SK-N-SH treated with all-trans-retinoic acid at 6 μM for 48 hours (cell line): ENCODE results near the gene SMAP1.

Source experiments
- CREB5 ChIP-seq: fragments of 250-450 bp; sonication (Bioruptor Pico); IDR thresholded peaks from 2 replicates; pipeline ENCODE4 v1.5.1; 2020; ENCODE audit warnings: low read depth, mild to moderate bottlenecking, moderate library complexity
- GLIS3 ChIP-seq: fragments of 250-450 bp; sonication (Bioruptor Pico); IDR thresholded peaks from 2 replicates; pipeline ENCODE4 v1.5.0; 2020; ENCODE audit warnings: mild to moderate bottlenecking, moderate library complexity
- PPARA ChIP-seq: fragments of 250-450 bp; sonication (Bioruptor Pico); IDR thresholded peaks from 2 replicates; pipeline ENCODE4 v1.5.0; 2020; ENCODE audit warnings: mild to moderate bottlenecking, borderline replicate concordance
- RARB ChIP-seq: fragments of 250-450 bp; sonication (Bioruptor Pico); IDR thresholded peaks from 2 replicates; pipeline ENCODE4 v1.8.0; 2021; ENCODE audit warnings: mild to moderate bottlenecking, moderate library complexity
- SNAI2 ChIP-seq: fragments of 250-450 bp; sonication (Bioruptor Pico); IDR thresholded peaks from 2 replicates; pipeline ENCODE4 v1.5.0; 2020; ENCODE audit warnings: mild to moderate bottlenecking, moderate library complexity
- TOX ChIP-seq: fragments of 250-450 bp; sonication (Bioruptor Pico); IDR thresholded peaks from 2 replicates; pipeline ENCODE4 v1.8.0; 2021; ENCODE audit warnings: mild to moderate bottlenecking, moderate library complexity, borderline replicate concordance

DNA sequence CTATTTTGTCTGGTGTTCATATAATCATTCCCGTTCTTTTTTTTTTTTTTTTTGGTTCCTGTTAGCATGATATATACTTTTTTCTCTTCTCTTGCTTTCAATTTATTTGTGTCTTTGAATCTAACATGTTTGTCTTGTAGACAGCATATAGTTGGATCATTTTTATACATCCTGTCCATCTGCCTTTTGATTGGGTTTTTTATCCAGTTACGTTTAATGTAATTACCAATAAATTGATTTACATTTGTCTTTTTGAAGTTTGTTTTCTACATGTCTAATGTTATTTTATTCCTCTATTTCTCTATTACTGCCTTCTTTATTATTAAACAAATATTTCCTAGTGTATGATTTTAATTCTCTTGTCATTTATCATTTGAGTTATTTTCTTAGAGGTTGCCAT lies 204.8 kb downstream of the SMAP1 start:
- TF ChIP-seq PPARA (CRISPR knock-in tag) (no peak), GLIS3 (CRISPR knock-in tag) (no peak), RARB (no peak), SNAI2 (CRISPR knock-in tag) (no peak), CREB5 (CRISPR knock-in tag) (no peak), TOX (no peak)
